HEK293 (cell line): ENCODE measurements around the gene ZNF546.

ENCODE experiments used
- AEBP2 ChIP-seq: fragments of 450-650 bp; formaldehyde crosslinking; IDR thresholded peaks from 2 replicates; pipeline ENCODE4 v1.5.1; 2016; ENCODE audit warnings: missing biosample characterization, missing genetic modification characterization, borderline replicate concordance
- BCL11B ChIP-seq: fragments of 450-650 bp; formaldehyde crosslinking; IDR thresholded peaks from 2 replicates; pipeline ENCODE4 v1.5.1; 2016; ENCODE audit warnings: low read depth, missing biosample characterization, missing genetic modification characterization
- GFI1B ChIP-seq: fragments of 450-650 bp; formaldehyde crosslinking; IDR thresholded peaks from 2 replicates; pipeline ENCODE4 v1.5.1; 2016; ENCODE audit warnings: missing biosample characterization, missing genetic modification characterization
- HOXD13 ChIP-seq: sonication (generic); formaldehyde crosslinking; IDR thresholded peaks from 2 replicates; pipeline ENCODE4 v1.8.0; 2022; ENCODE audit warnings: missing genetic modification reagents, borderline replicate concordance
- KLF8 ChIP-seq: fragments of 450-650 bp; formaldehyde crosslinking; IDR thresholded peaks from 2 replicates; pipeline ENCODE4 v1.5.1; 2016; ENCODE audit warnings: missing biosample characterization, missing genetic modification characterization
- KLF9 ChIP-seq: fragments of 450-650 bp; formaldehyde crosslinking; IDR thresholded peaks from 2 replicates; pipeline ENCODE4 v1.5.1; 2016; ENCODE audit warnings: missing biosample characterization, missing genetic modification characterization, low read depth
- MEIS1 ChIP-seq: sonication (generic); formaldehyde crosslinking; IDR thresholded peaks from 2 replicates; pipeline ENCODE4 v1.8.1; 2022; ENCODE audit warnings: missing genetic modification reagents, mild to moderate bottlenecking, borderline replicate concordance
- OVOL3 ChIP-seq: fragments of 450-650 bp; formaldehyde crosslinking; IDR thresholded peaks from 2 replicates; pipeline ENCODE4 v1.5.1; 2016; ENCODE audit warnings: missing biosample characterization, missing genetic modification characterization
- PBX3 ChIP-seq: sonication (generic); formaldehyde crosslinking; IDR thresholded peaks from 2 replicates; pipeline ENCODE4 v1.8.1; 2022; ENCODE audit warnings: mild to moderate bottlenecking, moderate library complexity, missing genetic modification reagents
- TRIM28 ChIP-seq: IDR thresholded peaks from 2 replicates; pipeline ENCODE4 v1.6.1; 2011; ENCODE audit warnings: low read length, control low read depth, borderline replicate concordance
- WT1 ChIP-seq: fragments of 450-650 bp; formaldehyde crosslinking; IDR thresholded peaks from 2 replicates; pipeline ENCODE4 v1.5.1; 2016; ENCODE audit warnings: missing biosample characterization, missing genetic modification characterization
- ZBTB10 ChIP-seq: fragments of 450-650 bp; formaldehyde crosslinking; IDR thresholded peaks from 2 replicates; pipeline ENCODE4 v1.5.1; 2016; ENCODE audit warnings: missing biosample characterization, missing genetic modification characterization
- ZFHX2 ChIP-seq: fragments of 450-650 bp; formaldehyde crosslinking; conservative IDR thresholded peaks from 2 replicates; pipeline ENCODE4 v1.5.1; 2016; ENCODE audit warnings: missing biosample characterization, missing genetic modification characterization
- ZNF121 ChIP-seq: fragments of 450-650 bp; formaldehyde crosslinking; IDR thresholded peaks from 2 replicates; pipeline ENCODE4 v1.5.1; 2016; ENCODE audit warnings: missing biosample characterization, missing genetic modification characterization
- ZNF146 ChIP-seq: fragments of 450-650 bp; formaldehyde crosslinking; IDR thresholded peaks from 2 replicates; pipeline ENCODE4 v1.5.1; 2016; ENCODE audit warnings: missing biosample characterization, missing genetic modification characterization
- ZNF16 ChIP-seq: fragments of 450-650 bp; formaldehyde crosslinking; IDR thresholded peaks from 2 replicates; pipeline ENCODE4 v1.5.1; 2016; ENCODE audit warnings: low read depth, missing biosample characterization, missing genetic modification characterization
- ZNF19 ChIP-seq: fragments of 450-650 bp; formaldehyde crosslinking; IDR thresholded peaks from 2 replicates; pipeline ENCODE4; 2016; ENCODE audit warnings: missing biosample characterization, missing genetic modification characterization, low read depth
- ZNF23 ChIP-seq: fragments of 450-650 bp; formaldehyde crosslinking; IDR thresholded peaks from 2 replicates; pipeline ENCODE4 v1.5.1; 2016; ENCODE audit warnings: missing biosample characterization, missing genetic modification characterization, borderline replicate concordance
- ZNF404 ChIP-seq: fragments of 450-650 bp; formaldehyde crosslinking; IDR thresholded peaks from 2 replicates; pipeline ENCODE4 v1.5.1; 2017; ENCODE audit warnings: missing biosample characterization, missing genetic modification characterization
- ZNF48 ChIP-seq: fragments of 450-650 bp; formaldehyde crosslinking; IDR thresholded peaks from 2 replicates; pipeline ENCODE4 v1.5.1; 2016; ENCODE audit warnings: missing biosample characterization, missing genetic modification characterization
- ZNF488 ChIP-seq: fragments of 450-650 bp; formaldehyde crosslinking; IDR thresholded peaks from 2 replicates; pipeline ENCODE4 v1.5.1; 2016; ENCODE audit warnings: missing biosample characterization, missing genetic modification characterization
- ZNF529 ChIP-seq: fragments of 450-650 bp; formaldehyde crosslinking; IDR thresholded peaks from 2 replicates; pipeline ENCODE4 v1.5.1; 2017; ENCODE audit warnings: missing genetic modification characterization, missing biosample characterization; ENCODE audit not compliant: insufficient replicate concordance
- ZNF558 ChIP-seq: fragments of 450-650 bp; formaldehyde crosslinking; IDR thresholded peaks from 2 replicates; pipeline ENCODE4 v1.5.1; 2016; ENCODE audit warnings: missing biosample characterization, missing genetic modification characterization
- ZNF561 ChIP-seq: fragments of 450-650 bp; IDR thresholded peaks from 2 replicates; pipeline ENCODE4 v1.5.1; 2018; ENCODE audit warnings: missing biosample characterization, missing genetic modification characterization, borderline replicate concordance
- ZNF623 ChIP-seq: fragments of 450-650 bp; formaldehyde crosslinking; IDR thresholded peaks from 2 replicates; pipeline ENCODE4 v1.5.1; 2016; ENCODE audit warnings: missing biosample characterization, missing genetic modification characterization
- ZNF654 ChIP-seq: fragments of 450-650 bp; formaldehyde crosslinking; IDR thresholded peaks from 2 replicates; pipeline ENCODE4 v1.5.1; 2016; ENCODE audit warnings: low read depth, missing biosample characterization, missing genetic modification characterization
- ZNF707 ChIP-seq: fragments of 450-650 bp; formaldehyde crosslinking; IDR thresholded peaks from 2 replicates; pipeline ENCODE4 v1.5.1; 2016; ENCODE audit warnings: missing biosample characterization, missing genetic modification characterization
- ZSCAN16 ChIP-seq: fragments of 450-650 bp; formaldehyde crosslinking; IDR thresholded peaks from 2 replicates; pipeline ENCODE4 v1.5.1; 2016; ENCODE audit warnings: missing biosample characterization, missing genetic modification characterization
- ZSCAN30 ChIP-seq: fragments of 450-650 bp; IDR thresholded peaks from 2 replicates; pipeline ENCODE4 v1.5.1; 2018; ENCODE audit warnings: missing biosample characterization, mild to moderate bottlenecking, missing genetic modification characterization, moderate library complexity
- ZSCAN4 ChIP-seq: fragments of 450-650 bp; formaldehyde crosslinking; IDR thresholded peaks from 2 replicates; pipeline ENCODE4 v1.5.1; 2017; ENCODE audit warnings: missing biosample characterization, missing genetic modification characterization
- TF ChIP-seq, protein P1 (sequence below): fragments of 450-650 bp; IDR thresholded peaks from 2 replicates; pipeline ENCODE4 v1.5.1; 2018; ENCODE audit warnings: missing biosample characterization, missing genetic modification characterization

Gene ZNF546

DNA sequence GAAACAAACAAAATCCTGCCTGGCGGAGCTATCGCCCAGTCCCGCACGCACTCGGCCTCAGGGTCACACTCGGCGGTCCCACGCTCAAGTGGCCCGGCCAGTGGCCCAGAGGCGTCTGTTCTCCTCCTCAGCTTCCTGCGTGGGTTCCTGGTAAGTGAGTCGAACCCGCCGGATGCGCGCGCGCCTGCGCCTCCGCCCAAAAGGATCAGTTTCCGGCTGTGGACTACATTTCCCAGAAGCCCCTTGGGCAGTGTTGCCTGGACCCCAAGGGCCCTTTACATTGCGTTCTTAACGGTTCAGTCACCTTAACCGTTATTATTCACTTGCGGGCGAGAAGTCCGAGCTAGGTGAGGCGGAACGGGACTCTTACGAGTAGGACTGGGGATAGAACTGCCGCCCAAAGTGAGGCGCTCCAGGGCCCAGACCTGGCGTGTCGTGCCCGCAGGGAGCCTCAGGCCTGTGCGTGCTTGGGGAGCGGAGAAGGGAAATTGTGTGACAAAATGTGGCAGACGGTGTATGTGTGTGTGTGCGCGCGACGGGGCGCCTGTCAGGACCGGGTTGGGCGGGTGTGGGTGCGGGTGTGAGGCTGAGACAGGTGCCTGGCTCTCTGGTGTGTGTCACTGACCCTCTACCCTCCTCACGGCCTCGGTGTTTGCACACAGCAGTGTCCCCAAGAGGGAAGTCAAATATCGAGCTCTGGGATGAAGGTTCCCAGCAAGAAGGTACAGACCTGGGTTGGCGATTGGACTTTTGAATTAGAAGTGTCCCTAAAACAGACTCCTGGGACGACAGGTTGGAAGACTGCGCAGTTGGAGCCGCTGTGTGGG, at the start of gene ZNF546 (continued):
- TF ChIP-seq, protein P1, sequence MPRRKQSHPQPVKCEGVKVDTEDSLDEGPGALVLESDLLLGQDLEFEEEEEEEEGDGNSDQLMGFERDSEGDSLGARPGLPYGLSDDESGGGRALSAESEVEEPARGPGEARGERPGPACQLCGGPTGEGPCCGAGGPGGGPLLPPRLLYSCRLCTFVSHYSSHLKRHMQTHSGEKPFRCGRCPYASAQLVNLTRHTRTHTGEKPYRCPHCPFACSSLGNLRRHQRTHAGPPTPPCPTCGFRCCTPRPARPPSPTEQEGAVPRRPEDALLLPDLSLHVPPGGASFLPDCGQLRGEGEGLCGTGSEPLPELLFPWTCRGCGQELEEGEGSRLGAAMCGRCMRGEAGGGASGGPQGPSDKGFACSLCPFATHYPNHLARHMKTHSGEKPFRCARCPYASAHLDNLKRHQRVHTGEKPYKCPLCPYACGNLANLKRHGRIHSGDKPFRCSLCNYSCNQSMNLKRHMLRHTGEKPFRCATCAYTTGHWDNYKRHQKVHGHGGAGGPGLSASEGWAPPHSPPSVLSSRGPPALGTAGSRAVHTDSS, result no peak; the same call in 1 of the 2 replicates
- no peak for TF ChIP-seq ZNF404 (tag by site-specific recombination)
- peak; percentile 92 for TF ChIP-seq ZNF121
- peak; percentile 100 for TF ChIP-seq OVOL3 (tag by site-specific recombination)
- TF ChIP-seq TRIM28, result peak; percentile 69; the same call in 1 of the 2 replicates
- no peak for TF ChIP-seq ZNF16 (tag by site-specific recombination)
- no peak for TF ChIP-seq ZNF48
- peak; percentile 67; the same call in 1 of the 2 replicates for TF ChIP-seq KLF8 (tag by site-specific recombination)
- 0 out of 2 replicates have a peak, but pooled peaks have one; percentile 23 for TF ChIP-seq ZNF558 (tag by site-specific recombination)
- TF ChIP-seq PBX3, result no peak
- peak; percentile 5; the same call in 1 of the 2 replicates for TF ChIP-seq KLF9 (tag by site-specific recombination)
- TF ChIP-seq ZSCAN16 (tag by site-specific recombination), result 0 out of 2 replicates have a peak, but pooled peaks have one; percentile 21
- TF ChIP-seq ZNF529 (tag by site-specific recombination), result no peak
- no peak; the same call in 1 of the 2 replicates for TF ChIP-seq ZNF488 (tag by site-specific recombination)
- TF ChIP-seq WT1, result peak; percentile 10; the same call in 1 of the 2 replicates
- TF ChIP-seq ZNF623 (tag by site-specific recombination), result peak; percentile 32; the same call in 1 of the 2 replicates
- TF ChIP-seq ZNF146 (tag by site-specific recombination), result peak; percentile 28; the same call in 1 of the 2 replicates
- no peak for TF ChIP-seq ZNF707
- peak; percentile 93 for TF ChIP-seq ZFHX2 (tag by site-specific recombination)
- TF ChIP-seq ZNF19 (tag by site-specific recombination), result no peak
- peak; percentile 90 for TF ChIP-seq ZBTB10 (tag by site-specific recombination)
- TF ChIP-seq ZSCAN4 (tag by site-specific recombination), result peak; percentile 93
- no peak; the same call in 1 of the 2 replicates for TF ChIP-seq AEBP2 (tag by site-specific recombination)
- TF ChIP-seq BCL11B (tag by site-specific recombination), result peak; percentile 67; the same call in 1 of the 2 replicates
- no peak for TF ChIP-seq ZNF23
- peak; percentile 93 for TF ChIP-seq ZNF561 (tag by site-specific recombination)
- TF ChIP-seq MEIS1 (CRISPR knock-in tag), result no peak
- TF ChIP-seq GFI1B (tag by site-specific recombination), result no peak; the same call in 1 of the 2 replicates
- no peak for TF ChIP-seq HOXD13 (CRISPR knock-in tag)
- no peak for TF ChIP-seq ZNF654 (tag by site-specific recombination)
- peak; percentile 59; the same call in 1 of the 2 replicates for TF ChIP-seq ZSCAN30 (tag by site-specific recombination)
